Thoracic aorta (tissue), 2 donors: Measurements from ENCODE around the gene FBXW10. TPM values are rescaled to one million over a fixed set of nuclear protein-coding genes. Genes with fewer than 3 reads are reported as not detected.
"Not testable (repeated sequence)": the region's sequence is repeated elsewhere in the genome, so short reads cannot be mapped to it uniquely, and the experiment has no call there.

ENCODE experiments used
- ATAC-seq: fragments of 150-250 bp; one replicate; pipeline ENCODE4 v1.8.0; 2017; ENCODE audit warnings: low read depth; ENCODE audit not compliant: insufficient number of reproducible peaks, low FRiP score
- DNase-seq: peaks from one replicate; pipeline ENCODE4 v3.0.0-alpha.2; 2020; ENCODE audit warnings: low spot score
- H3K27ac ChIP-seq, 2 donors: fragments of 200-600 bp; sonication (generic); 1 replicate in 1 of 2; 2 replicates in 1 of 2; pipeline ENCODE4 v1.5.1; 2016; ENCODE audit warnings: mild to moderate bottlenecking in 2 of 2, moderate library complexity in 2 of 2
- H3K27me3 ChIP-seq: fragments of 200-600 bp; sonication (generic); replicated peaks from 2 replicates; pipeline ENCODE4 v1.6.0; 2016; ENCODE audit warnings: mild to moderate bottlenecking; ENCODE audit not compliant: insufficient read depth
- H3K36me3 ChIP-seq: fragments of 200-600 bp; sonication (generic); one replicate; pipeline ENCODE4 v1.5.1; 2016
- H3K4me1 ChIP-seq, 2 donors: fragments of 200-600 bp; sonication (generic); 1 replicate in 1 of 2; 2 replicates in 1 of 2; pipeline versions ENCODE4 v1.5.1 to v1.6.0; 2016; ENCODE audit warnings: low read depth in 2 of 2, mild to moderate bottlenecking in 1 of 2; ENCODE audit not compliant: control insufficient read depth in 1 of 2
- H3K4me3 ChIP-seq: fragments of 200-600 bp; sonication (generic); 2 replicates; pipeline ENCODE4 v1.5.1; 2016; ENCODE audit warnings: mild to moderate bottlenecking
- H3K9me3 ChIP-seq: fragments of 200-600 bp; sonication (generic); 2 replicates; pipeline ENCODE4 v1.5.1; 2016
- total RNA-seq, 2 donors: library from RNA; depleted of rRNA; stranded (reverse); fragments of >200 nt; gene quantifications; one replicate each; pipeline versions ENCODE4 v1.1.0 to v1.2.3, GENCODE V29; 2016
- TF ChIP-seq, protein P1 (sequence below): fragments of 200-600 bp; sonication (generic); IDR thresholded peaks from one replicate; pipeline ENCODE4 v1.5.1; 2019; ENCODE audit warnings: antibody characterized with exemption

Gene FBXW10, protein sequence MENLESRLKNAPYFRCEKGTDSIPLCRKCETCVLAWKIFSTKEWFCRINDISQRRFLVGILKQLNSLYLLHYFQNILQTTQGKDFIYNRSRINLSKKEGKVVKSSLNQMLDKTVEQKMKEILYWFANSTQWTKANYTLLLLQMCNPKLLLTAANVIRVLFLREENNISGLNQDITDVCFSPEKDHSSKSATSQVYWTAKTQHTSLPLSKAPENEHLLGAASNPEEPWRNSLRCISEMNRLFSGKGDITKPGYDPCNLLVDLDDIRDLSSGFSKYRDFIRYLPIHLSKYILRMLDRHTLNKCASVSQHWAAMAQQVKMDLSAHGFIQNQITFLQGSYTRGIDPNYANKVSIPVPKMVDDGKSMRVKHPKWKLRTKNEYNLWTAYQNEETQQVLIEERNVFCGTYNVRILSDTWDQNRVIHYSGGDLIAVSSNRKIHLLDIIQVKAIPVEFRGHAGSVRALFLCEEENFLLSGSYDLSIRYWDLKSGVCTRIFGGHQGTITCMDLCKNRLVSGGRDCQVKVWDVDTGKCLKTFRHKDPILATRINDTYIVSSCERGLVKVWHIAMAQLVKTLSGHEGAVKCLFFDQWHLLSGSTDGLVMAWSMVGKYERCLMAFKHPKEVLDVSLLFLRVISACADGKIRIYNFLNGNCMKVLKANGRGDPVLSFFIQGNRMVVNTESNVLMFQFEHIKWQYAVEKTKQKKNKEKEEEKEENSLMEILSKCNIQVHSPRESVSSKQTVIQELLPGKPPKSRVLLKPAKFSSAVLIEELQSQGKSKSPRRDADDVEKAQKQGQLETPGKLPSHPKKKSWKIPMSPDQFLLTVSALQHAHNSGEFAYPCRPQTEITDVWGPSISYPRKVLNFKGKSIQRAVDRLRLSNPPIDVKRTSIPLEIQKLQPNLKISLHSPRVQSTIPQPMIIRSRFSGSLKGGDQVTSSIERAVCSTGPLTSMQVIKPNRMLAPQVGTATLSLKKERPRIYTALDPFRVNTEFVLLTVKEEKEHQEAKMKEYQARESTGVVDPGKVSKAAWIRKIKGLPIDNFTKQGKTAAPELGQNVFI
- not detected for total RNA-seq

DNA sequence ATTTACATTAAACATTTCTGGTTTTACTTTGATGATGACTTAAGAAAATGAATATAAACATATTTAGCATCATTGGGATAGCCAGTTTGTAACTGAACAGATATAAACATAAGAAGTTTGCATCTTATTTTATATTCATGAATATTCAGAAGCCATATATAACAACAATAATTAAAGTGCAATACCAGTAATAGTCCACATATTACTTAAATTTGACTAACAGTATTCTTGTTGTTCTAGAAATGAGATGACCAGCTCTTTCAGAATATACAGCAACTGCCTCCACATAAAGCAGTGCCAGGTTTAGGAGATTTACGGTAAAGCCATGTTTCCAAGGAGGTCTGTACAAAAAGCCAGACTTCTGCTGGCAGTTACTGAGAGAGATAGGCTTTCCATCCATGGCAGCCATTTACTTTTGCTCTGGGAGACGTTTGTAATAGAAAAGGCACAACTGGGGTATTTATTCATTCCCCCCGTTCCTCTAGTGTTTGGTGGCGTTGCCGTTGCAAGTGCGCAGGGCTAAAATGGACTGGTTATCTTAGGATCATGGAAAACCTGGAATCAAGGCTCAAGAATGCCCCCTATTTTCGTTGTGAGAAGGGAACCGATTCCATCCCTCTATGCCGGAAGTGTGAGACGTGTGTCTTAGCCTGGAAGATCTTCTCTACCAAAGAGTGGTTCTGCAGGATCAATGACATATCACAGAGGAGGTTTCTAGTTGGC, at the start of gene FBXW10:
Gene FBXW10 (plus strand): TSS at position 356 of the 723 bp plus-strand sequence. CDS start 191 bp downstream, at position 547.
- H3K4me3 ChIP-seq = peak within 1 kb of the TSS; percentile 41
- ATAC-seq, H3K27ac ChIP-seq: not testable (repeated sequence)

DNA sequence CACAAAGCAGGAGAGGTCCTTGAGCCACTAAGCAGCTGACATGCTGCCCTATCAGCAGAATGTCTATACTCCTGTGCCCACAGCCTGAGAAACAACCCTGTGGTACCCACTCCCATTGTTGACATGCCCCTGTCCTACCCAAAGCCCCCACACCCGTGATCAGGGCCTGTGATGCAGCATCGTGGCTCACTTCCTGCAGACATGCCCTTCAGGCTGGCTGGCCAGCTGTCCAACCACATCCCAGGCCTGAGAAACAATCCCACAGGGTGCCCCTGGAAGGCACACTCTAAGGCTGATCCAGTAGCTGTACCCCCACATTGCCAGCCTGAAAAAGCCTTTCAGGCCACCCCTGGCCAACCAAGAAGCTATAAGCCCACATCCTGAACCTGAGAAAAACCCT, 48.7 kb upstream of the FBXW10 start:
- H3K4me1 ChIP-seq, H3K9me3 ChIP-seq, H3K27ac ChIP-seq, H3K4me3 ChIP-seq, H3K27me3 ChIP-seq, ATAC-seq, H3K36me3 ChIP-seq, DNase-seq: not testable (repeated sequence)

More for the DNA sequence above, at the start of gene FBXW10:
- not testable (repeated sequence) for H3K9me3 ChIP-seq, H3K27me3 ChIP-seq, H3K4me1 ChIP-seq, H3K36me3 ChIP-seq, DNase-seq

DNA sequence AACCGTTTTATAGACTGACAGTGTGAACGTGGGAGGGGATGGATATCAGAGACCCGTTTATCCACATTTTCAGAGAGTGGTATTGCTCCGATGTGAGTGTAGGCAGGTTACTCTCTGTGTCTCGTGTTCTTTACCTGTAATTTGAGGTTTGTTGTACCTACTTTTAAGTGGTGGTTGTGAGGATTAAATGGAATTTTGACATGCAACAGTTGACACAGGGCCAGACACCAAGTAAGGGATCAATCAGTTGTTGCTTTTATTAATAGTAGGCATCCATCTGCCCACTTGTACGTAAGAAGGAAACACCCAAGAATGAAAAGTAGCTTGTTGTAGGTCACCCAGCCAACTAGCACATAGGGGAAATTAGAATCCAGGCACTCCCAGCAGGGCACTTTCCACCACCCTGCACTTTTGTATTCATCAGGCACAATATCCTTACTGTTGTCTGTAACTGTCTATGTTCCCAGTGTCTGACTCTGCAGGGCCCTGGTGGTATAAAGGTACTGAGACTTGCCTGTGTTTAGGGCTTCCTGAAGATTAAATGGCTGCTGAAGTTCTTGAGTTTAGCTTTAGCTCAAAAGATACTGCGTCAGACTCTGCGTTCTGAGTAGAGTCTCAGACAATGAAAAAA, 45.3 kb upstream of the FBXW10 start:
- not testable (repeated sequence) for H3K4me1 ChIP-seq, H3K36me3 ChIP-seq, H3K9me3 ChIP-seq, H3K27ac ChIP-seq, ATAC-seq, H3K27me3 ChIP-seq, DNase-seq
- H3K4me3 ChIP-seq = peak overlapping the region; percentile 69

DNA sequence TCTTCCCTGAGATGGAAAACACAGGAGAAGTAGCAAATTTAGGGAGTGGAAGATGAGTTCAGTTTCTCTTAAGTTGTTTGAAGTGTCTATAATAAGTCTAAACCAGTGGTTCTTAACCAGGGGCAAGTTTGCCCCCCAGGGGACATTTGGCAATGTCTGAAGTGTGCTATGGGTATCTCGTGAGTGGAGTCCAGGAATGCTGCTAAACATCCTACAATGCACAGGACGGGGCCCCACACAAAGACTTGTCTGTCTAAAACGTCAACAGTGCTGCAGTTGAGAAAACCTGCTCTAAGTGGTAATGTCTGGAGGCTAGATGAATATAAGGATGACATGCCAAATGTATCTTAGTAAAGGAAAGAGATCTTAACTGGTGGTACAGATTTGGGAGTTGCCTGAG, 37.9 kb upstream of the FBXW10 start:
- not testable (repeated sequence) for H3K27ac ChIP-seq, H3K4me1 ChIP-seq, H3K36me3 ChIP-seq, H3K9me3 ChIP-seq, H3K4me3 ChIP-seq, H3K27me3 ChIP-seq, ATAC-seq, DNase-seq

DNA sequence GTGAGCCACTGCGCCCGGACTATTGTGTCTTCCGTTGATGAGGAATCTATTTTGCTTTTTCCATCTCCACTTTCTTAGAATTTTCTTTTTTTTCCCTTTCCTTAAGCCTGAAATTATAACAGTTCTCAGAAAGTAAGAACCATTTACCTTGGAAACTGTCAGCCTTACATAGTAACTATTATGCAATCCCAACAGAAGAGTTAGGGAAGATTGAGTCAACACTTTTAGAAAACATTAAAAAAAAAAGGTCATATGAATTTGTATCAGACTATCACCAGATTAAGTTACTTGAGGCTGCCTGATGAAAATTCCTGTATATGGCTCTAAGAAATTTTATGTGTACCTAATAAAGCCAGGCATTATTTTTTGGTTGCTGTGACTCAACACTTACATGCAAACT, 35.6 kb upstream of the FBXW10 start:
- not testable (repeated sequence) for ATAC-seq, H3K27ac ChIP-seq, H3K4me1 ChIP-seq, H3K36me3 ChIP-seq, H3K9me3 ChIP-seq, H3K4me3 ChIP-seq, H3K27me3 ChIP-seq, DNase-seq

DNA sequence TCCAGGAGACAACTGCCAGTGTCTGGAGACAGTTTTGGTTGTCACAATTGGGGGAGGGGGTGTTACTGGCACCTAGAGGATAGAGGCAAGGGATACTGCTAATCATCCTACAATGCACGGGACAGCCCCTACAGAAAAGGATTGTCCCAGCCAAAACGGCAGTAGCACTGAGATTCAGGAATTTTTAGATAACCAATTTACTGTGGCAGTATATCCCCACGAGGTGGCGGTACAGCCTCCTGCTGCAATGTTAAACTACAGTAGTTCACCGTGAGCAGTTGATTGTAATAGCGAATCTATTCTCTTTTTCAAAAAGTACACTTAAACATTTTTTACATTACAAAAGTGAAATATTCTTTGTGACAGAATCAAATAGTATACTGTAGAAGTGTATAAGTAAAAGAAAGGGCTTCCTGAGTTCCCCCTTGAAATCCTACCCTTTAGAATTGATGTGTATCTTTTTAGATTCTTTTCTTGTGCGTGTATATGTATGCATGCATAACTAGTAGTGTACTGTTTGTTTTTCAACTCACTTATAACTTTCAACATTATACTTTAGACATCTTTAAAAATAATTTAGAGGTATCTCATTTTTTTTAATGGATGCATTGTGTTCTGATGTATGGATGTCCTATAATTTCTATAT, 31.4 kb upstream of the FBXW10 start:
- not testable (repeated sequence) for ATAC-seq, H3K4me3 ChIP-seq

DNA sequence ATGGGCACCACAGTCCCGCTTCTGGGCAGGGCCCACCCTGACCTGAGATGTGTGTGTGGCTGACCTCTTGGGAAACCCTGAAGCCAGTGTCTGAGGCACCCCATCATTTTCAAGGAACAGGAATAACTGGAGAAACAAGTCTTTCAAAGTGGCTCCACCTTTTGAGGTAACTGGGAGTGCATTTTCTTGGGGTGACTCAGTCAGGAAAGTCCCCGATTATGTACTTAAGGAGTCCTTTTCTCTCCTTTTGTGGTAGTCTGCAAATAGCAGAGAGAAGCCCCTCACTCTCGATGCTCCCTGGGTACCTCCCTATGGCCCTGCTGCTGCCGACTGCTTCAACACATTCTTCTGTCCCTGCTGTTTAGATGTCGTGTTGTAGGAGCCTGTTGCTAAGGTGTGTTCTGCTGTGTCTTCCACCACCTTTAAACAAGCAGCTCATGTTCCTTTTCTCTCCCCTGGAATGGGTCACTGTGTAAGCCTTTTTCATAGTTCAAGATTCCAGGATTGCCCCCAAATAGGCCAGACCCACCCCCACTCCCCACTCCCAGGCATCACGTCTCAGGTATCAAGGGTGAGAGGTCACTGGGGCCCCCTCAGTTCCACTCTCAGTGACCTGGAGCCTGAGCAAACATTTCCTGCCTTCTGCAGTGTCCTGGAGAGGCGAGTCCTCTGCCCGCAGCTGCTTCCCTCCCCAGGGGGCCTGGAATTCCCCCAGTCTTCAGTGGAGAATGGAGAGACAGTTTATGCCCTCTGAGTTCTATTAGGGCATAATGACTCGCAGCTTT, 25.0 kb upstream of the FBXW10 start:
- not testable (repeated sequence) for DNase-seq, H3K9me3 ChIP-seq, ATAC-seq, H3K27me3 ChIP-seq, H3K4me1 ChIP-seq, H3K27ac ChIP-seq, H3K4me3 ChIP-seq, H3K36me3 ChIP-seq

More for the DNA sequence above, 31.4 kb upstream of the FBXW10 start:
- H3K27ac ChIP-seq, H3K36me3 ChIP-seq, H3K27me3 ChIP-seq, H3K4me1 ChIP-seq, H3K9me3 ChIP-seq: not testable (repeated sequence)
- TF ChIP-seq, protein P1, sequence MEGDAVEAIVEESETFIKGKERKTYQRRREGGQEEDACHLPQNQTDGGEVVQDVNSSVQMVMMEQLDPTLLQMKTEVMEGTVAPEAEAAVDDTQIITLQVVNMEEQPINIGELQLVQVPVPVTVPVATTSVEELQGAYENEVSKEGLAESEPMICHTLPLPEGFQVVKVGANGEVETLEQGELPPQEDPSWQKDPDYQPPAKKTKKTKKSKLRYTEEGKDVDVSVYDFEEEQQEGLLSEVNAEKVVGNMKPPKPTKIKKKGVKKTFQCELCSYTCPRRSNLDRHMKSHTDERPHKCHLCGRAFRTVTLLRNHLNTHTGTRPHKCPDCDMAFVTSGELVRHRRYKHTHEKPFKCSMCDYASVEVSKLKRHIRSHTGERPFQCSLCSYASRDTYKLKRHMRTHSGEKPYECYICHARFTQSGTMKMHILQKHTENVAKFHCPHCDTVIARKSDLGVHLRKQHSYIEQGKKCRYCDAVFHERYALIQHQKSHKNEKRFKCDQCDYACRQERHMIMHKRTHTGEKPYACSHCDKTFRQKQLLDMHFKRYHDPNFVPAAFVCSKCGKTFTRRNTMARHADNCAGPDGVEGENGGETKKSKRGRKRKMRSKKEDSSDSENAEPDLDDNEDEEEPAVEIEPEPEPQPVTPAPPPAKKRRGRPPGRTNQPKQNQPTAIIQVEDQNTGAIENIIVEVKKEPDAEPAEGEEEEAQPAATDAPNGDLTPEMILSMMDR = peak; percentile 60
- peak; percentile 17 for DNase-seq

DNA sequence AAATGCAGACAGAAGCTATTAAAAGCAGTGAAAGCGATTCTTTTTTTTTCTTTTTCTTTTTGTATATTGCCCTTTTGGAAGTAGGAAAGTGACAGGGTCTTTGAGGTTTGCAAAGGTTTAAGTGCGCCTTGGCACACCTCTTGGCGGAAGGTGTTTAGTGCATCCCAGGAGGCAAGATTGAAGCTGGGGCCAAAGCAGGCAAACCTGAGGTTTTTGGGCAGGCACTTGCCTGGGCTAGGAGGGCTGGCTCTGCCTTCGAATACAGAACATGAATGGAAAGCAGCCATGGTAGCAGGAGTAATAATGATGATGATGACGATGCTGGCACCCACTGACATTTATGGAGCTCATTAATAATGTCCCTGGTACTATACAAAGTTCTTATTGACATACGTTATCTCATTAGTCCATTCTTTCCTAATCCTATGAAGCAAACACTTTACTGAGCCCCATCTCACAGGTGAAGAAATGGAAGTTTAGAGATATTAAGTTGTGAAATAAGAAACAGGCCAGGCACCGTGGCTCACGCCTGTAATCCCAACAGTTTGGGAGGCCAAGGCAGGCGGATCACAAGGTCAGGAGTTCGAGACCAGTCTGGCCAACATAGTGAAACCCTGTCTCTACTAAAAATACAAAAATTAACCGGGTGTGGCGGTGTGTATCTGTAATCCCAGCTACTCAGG, 24.3 kb upstream of the FBXW10 start:
- ATAC-seq, H3K27ac ChIP-seq, H3K4me3 ChIP-seq, H3K9me3 ChIP-seq, DNase-seq, H3K4me1 ChIP-seq, H3K27me3 ChIP-seq, H3K36me3 ChIP-seq: not testable (repeated sequence)

DNA sequence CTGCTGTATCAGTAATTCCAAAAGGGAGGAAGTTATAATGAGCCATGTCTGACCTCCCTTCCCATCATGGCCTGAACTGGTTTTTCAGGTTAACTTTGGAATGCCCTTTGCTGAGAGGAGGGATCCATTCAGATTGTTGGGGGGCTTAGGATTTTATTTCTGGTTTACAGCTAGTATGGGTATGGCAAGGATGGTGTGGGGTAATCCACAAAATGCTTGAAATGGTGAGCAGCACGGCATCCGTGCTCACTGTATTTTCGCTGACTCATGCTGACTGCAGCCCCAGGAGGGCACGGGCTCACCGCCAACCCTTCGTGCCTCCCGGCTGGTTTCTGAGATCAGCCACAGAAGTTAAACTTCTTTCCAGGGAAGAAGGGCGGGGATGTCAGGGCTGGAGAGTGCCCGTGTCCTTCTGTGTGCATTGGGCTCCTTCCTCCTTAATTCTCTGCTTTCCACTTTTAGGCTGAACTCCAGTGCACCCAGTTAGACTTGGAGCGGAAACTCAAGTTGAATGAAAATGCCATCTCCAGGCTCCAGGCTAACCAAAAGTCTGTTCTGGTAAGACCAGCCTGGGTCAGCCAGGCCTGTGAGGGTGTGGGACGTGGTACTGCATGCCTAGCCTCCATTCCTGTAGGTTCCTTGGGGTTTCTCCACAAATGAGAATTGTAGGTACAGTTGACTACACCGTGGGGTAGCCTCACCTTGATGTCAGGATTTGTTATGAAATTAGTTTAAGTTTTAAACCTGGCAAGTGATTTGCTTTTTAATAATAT, 21.9 kb upstream of the FBXW10 start:
- not testable (repeated sequence) for H3K9me3 ChIP-seq, H3K27me3 ChIP-seq, H3K36me3 ChIP-seq, DNase-seq, H3K4me1 ChIP-seq
- Histone ChIP-seq H3K27ac (peak overlapping the region in 1 of 2 donors; percentile 44), H3K4me3 (peak overlapping the region; percentile 42)
- peak; percentile 60 for ATAC-seq
